K562 (cell line): ENCODE results near the gene RAB17.

Experiments
- CHD4 ChIP-seq: fragments of 200-600 bp; sonication (generic); IDR thresholded peaks from 3 replicates; pipeline ENCODE4 v1.6.1; 2012; ENCODE audit warnings: low read depth, mild to moderate bottlenecking, mixed read lengths, low read length, inconsistent platforms; ENCODE audit not compliant: insufficient read depth, insufficient replicate concordance, poor library complexity, severe bottlenecking
- KDM5B ChIP-seq: fragments of 200-600 bp; sonication (generic); IDR thresholded peaks from 2 replicates; pipeline ENCODE4 v1.6.1; 2012; ENCODE audit warnings: low read depth, mild to moderate bottlenecking, moderate library complexity, low read length, control low read depth, inconsistent platforms; ENCODE audit not compliant: insufficient replicate concordance
- MAFG ChIP-seq: fragments of 450-650 bp; conservative IDR thresholded peaks from 2 replicates; pipeline ENCODE4 v1.6.1; 2016; ENCODE audit warnings: missing genetic modification characterization, missing compliant biosample characterization
- MAFK ChIP-seq: IDR thresholded peaks from 2 replicates; pipeline ENCODE4 v1.6.1; 2011; ENCODE audit warnings: low read length, improper control_type of control experiment
- PCBP2 ChIP-seq: fragments of 200-400 bp; formaldehyde crosslinking; IDR thresholded peaks from 2 replicates; pipeline ENCODE4 v1.6.1; 2018; ENCODE audit warnings: low read length, low read depth, mild to moderate bottlenecking, moderate library complexity; ENCODE audit not compliant: poor library complexity, severe bottlenecking
- POLR2A ChIP-seq: fragments of 450-650 bp; conservative IDR thresholded peaks from 2 replicates; pipeline ENCODE4 v1.6.1; 2016
- POU5F1 ChIP-seq: fragments of 150-350 bp; IDR thresholded peaks from 2 replicates; pipeline ENCODE4 v1.6.1; 2014; ENCODE audit warnings: borderline replicate concordance, low read length, low read depth, mild to moderate bottlenecking; ENCODE audit not compliant: partially characterized antibody
- RBM17 ChIP-seq: fragments of 200-400 bp; formaldehyde crosslinking; IDR thresholded peaks from 2 replicates; pipeline ENCODE4 v1.6.1; 2017; ENCODE audit warnings: low read depth, mild to moderate bottlenecking, low read length, borderline replicate concordance
- SIN3B ChIP-seq: fragments of 450-650 bp; IDR thresholded peaks from 2 replicates; pipeline ENCODE4 v1.6.1; 2017; ENCODE audit warnings: low read depth, mild to moderate bottlenecking, moderate library complexity
- SP1 ChIP-seq: sonication (generic); formaldehyde crosslinking; IDR thresholded peaks from 2 replicates; pipeline ENCODE4 v1.8.1; 2022; ENCODE audit warnings: mild to moderate bottlenecking, missing genetic modification reagents
- TF ChIP-seq, protein P1 (sequence below), 3 experiments: IDR thresholded peaks in 2 of 3; conservative IDR thresholded peaks in 1 of 3; 2 replicates each; pipeline ENCODE4 v1.5.1; 2011 to 2012; ENCODE audit warnings: low read length in 3 of 3, mild to moderate bottlenecking in 3 of 3, control low read depth in 2 of 3, improper control_type of control experiment in 1 of 3, inconsistent platforms in 1 of 3, low read depth in 1 of 3, mixed read lengths in 1 of 3, moderate library complexity in 1 of 3; ENCODE audit not compliant: insufficient read depth in 2 of 3
- TF ChIP-seq, protein P2 (sequence below): fragments of 450-650 bp; IDR thresholded peaks from 2 replicates; pipeline ENCODE4 v1.6.1; 2016; ENCODE audit warnings: low read depth
- TF ChIP-seq, protein P3 (sequence below): sonication (generic); formaldehyde crosslinking; IDR thresholded peaks from 2 replicates; pipeline ENCODE4 v1.9.0; 2022; ENCODE audit warnings: mild to moderate bottlenecking, missing genetic modification reagents
- TF ChIP-seq, protein P4 (sequence below), 2 experiments: fragments of 150-350 bp in 1 of 2; IDR thresholded peaks; 2 replicates each; pipeline ENCODE4 v1.6.1; 2012 to 2016; ENCODE audit warnings: low read depth in 2 of 2, low read length in 2 of 2, mild to moderate bottlenecking in 1 of 2, moderate library complexity in 1 of 2

DNA sequence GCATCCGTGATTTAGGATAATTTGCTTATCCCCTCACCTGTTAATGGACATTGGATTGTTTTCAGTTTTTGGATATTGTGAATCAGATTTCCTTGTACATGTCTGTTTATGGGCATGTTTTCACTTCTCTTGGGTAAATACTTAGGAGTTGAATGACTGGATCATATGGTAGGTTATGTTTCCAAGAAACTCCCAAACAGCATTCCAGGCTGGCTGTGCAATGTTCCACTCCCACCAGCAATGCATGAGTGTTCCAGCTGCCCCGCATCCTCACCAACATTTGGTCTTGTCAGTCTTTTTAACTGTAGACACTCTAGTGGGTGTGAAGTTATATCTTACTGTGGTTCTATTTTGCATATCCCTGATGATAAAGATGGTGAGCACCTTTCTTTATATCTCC lies 27.9 kb upstream of the RAB17 start:
- TF ChIP-seq PCBP2, result no peak
- TF ChIP-seq MAFG (tag), result no peak
- TF ChIP-seq, protein P1, sequence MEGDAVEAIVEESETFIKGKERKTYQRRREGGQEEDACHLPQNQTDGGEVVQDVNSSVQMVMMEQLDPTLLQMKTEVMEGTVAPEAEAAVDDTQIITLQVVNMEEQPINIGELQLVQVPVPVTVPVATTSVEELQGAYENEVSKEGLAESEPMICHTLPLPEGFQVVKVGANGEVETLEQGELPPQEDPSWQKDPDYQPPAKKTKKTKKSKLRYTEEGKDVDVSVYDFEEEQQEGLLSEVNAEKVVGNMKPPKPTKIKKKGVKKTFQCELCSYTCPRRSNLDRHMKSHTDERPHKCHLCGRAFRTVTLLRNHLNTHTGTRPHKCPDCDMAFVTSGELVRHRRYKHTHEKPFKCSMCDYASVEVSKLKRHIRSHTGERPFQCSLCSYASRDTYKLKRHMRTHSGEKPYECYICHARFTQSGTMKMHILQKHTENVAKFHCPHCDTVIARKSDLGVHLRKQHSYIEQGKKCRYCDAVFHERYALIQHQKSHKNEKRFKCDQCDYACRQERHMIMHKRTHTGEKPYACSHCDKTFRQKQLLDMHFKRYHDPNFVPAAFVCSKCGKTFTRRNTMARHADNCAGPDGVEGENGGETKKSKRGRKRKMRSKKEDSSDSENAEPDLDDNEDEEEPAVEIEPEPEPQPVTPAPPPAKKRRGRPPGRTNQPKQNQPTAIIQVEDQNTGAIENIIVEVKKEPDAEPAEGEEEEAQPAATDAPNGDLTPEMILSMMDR (IDR thresholded peaks at IDR 0.05 in 2 of 3, conservative IDR thresholded peaks at IDR 0.05 in 1 of 3; ENCODE audit: insufficient read depth in 2 of 3, low read depth in 1 of 3, low read length in 3 of 3), result no peak
- TF ChIP-seq SIN3B, result no peak
- no peak for TF ChIP-seq KDM5B
- no peak for TF ChIP-seq POLR2A
- no peak for TF ChIP-seq POU5F1
- TF ChIP-seq, protein P2, sequence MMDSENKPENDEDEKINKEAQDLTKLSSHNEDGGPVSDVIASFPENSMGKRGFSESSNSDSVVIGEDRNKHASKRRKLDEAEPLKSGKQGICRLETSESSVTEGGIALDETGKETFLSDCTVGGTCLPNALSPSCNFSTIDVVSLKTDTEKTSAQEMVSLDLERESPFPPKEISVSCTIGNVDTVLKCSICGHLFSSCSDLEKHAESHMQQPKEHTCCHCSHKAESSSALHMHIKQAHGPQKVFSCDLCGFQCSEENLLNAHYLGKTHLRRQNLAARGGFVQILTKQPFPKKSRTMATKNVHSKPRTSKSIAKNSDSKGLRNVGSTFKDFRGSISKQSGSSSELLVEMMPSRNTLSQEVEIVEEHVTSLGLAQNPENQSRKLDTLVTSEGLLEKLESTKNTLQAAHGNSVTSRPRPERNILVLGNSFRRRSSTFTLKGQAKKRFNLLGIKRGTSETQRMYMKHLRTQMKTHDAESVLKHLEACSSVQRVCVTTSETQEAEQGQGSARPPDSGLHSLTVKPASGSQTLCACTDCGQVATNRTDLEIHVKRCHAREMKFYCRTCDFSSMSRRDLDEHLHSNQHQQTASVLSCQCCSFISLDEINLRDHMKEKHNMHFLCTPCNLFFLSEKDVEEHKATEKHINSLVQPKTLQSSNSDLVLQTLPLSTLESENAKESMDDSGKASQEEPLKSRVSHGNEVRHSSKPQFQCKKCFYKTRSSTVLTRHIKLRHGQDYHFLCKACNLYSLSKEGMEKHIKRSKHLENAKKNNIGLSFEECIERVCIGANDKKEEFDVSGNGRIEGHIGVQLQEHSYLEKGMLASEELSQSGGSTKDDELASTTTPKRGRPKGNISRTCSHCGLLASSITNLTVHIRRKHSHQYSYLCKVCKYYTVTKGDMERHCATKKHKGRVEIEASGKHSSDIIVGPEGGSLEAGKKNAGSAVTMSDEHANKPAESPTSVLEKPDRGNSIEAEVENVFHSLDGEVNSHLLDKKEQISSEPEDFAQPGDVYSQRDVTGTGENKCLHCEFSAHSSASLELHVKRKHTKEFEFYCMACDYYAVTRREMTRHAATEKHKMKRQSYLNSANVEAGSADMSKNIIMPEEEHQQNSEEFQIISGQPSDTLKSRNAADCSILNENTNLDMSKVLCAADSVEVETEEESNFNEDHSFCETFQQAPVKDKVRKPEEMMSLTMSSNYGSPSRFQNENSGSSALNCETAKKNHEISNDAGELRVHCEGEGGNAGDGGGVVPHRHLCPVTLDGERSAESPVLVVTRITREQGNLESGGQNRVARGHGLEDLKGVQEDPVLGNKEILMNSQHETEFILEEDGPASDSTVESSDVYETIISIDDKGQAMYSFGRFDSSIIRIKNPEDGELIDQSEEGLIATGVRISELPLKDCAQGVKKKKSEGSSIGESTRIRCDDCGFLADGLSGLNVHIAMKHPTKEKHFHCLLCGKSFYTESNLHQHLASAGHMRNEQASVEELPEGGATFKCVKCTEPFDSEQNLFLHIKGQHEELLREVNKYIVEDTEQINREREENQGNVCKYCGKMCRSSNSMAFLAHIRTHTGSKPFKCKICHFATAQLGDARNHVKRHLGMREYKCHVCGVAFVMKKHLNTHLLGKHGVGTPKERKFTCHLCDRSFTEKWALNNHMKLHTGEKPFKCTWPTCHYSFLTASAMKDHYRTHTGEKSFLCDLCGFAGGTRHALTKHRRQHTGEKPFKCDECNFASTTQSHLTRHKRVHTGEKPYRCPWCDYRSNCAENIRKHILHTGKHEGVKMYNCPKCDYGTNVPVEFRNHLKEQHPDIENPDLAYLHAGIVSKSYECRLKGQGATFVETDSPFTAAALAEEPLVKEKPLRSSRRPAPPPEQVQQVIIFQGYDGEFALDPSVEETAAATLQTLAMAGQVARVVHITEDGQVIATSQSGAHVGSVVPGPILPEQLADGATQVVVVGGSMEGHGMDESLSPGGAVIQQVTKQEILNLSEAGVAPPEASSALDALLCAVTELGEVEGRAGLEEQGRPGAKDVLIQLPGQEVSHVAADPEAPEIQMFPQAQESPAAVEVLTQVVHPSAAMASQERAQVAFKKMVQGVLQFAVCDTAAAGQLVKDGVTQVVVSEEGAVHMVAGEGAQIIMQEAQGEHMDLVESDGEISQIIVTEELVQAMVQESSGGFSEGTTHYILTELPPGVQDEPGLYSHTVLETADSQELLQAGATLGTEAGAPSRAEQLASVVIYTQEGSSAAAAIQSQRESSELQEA, result no peak
- TF ChIP-seq, protein P3, sequence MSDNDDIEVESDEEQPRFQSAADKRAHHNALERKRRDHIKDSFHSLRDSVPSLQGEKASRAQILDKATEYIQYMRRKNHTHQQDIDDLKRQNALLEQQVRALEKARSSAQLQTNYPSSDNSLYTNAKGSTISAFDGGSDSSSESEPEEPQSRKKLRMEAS (CRISPR knock-in tag), result no peak
- no peak for TF ChIP-seq RBM17
- TF ChIP-seq CHD4, result no peak
- TF ChIP-seq MAFK, result no peak
- TF ChIP-seq, protein P4, sequence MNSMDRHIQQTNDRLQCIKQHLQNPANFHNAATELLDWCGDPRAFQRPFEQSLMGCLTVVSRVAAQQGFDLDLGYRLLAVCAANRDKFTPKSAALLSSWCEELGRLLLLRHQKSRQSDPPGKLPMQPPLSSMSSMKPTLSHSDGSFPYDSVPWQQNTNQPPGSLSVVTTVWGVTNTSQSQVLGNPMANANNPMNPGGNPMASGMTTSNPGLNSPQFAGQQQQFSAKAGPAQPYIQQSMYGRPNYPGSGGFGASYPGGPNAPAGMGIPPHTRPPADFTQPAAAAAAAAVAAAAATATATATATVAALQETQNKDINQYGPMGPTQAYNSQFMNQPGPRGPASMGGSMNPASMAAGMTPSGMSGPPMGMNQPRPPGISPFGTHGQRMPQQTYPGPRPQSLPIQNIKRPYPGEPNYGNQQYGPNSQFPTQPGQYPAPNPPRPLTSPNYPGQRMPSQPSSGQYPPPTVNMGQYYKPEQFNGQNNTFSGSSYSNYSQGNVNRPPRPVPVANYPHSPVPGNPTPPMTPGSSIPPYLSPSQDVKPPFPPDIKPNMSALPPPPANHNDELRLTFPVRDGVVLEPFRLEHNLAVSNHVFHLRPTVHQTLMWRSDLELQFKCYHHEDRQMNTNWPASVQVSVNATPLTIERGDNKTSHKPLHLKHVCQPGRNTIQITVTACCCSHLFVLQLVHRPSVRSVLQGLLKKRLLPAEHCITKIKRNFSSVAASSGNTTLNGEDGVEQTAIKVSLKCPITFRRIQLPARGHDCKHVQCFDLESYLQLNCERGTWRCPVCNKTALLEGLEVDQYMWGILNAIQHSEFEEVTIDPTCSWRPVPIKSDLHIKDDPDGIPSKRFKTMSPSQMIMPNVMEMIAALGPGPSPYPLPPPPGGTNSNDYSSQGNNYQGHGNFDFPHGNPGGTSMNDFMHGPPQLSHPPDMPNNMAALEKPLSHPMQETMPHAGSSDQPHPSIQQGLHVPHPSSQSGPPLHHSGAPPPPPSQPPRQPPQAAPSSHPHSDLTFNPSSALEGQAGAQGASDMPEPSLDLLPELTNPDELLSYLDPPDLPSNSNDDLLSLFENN (IDR thresholded peaks at IDR 0.05; ENCODE audit: low read depth in 2 of 2, low read length in 2 of 2), result no peak
- no peak for TF ChIP-seq SP1
